ENCODE measurements around the gene SPECC1L.

GRCh38 chr22:24444251-24444650, 173.6 kb downstream of the SPECC1L start:
- TF ChIP-seq PAX5 (IDR thresholded peaks at IDR 0.05; ENCODE audit: insufficient read depth, low read length, severe bottlenecking): no peak
- TF ChIP-seq POU2F2 (IDR thresholded peaks at IDR 0.05; ENCODE audit: low read depth, low read length): no peak
